Stimulated activated CD8-positive, alpha-beta memory T cell treated with anti-CD3 and anti-CD28 coated beads, Interleukin-2, amount 100 ng/mL, for 48 hours (primary cell): Measurements from ENCODE around the gene CDH3.

Source experiments
- DNase-seq, 2 donors: peaks; one replicate each; pipeline ENCODE4 v3.0.0-alpha.2; 2020; ENCODE audit warnings: low read depth in 2 of 2

Gene CDH3

DNA sequence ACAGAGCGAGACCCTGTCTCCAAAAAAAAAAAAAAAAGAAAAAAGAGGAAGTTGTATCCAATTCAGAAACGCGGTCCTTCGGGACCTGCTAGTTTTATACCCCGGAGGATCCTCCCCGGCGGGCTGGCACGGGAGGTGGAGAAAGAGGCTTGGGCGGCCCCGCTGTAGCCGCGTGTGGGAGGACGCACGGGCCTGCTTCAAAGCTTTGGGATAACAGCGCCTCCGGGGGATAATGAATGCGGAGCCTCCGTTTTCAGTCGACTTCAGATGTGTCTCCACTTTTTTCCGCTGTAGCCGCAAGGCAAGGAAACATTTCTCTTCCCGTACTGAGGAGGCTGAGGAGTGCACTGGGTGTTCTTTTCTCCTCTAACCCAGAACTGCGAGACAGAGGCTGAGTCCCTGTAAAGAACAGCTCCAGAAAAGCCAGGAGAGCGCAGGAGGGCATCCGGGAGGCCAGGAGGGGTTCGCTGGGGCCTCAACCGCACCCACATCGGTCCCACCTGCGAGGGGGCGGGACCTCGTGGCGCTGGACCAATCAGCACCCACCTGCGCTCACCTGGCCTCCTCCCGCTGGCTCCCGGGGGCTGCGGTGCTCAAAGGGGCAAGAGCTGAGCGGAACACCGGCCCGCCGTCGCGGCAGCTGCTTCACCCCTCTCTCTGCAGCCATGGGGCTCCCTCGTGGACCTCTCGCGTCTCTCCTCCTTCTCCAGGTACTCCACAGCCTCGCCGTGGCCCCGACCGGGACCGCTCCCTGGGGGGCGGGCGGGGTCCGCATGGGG is at the start of gene CDH3:
Gene CDH3 (plus strand): TSS at position 596 of the 779 bp plus-strand sequence. CDS start 70 bp downstream, at position 666.
- DNase-seq, result no peak

DNA sequence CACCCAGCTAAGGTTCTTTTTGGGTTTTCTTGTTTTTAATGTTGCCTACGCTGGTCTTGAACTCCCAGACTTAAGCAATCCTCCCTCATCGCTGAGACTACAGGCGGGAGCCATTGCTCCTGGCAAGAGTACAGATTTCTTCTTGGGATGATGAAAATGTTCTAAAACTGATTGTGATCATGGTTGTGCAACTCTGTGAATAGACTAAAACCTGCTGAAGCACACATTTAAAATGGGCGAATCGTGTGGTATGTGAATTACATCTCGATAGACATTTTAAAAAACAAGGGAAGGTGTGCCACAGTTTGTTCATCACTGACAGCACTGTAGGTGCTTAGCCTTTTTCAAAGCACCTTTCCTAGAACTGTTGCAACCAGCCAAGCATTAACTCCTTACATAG is 48.8 kb upstream of the CDH3 start:
- DNase-seq, result no peak

- no peak for DNase-seq
These were observed 45.5 kb upstream of the CDH3 start for GRCh38 chr16:68599586-68599985.

DNA sequence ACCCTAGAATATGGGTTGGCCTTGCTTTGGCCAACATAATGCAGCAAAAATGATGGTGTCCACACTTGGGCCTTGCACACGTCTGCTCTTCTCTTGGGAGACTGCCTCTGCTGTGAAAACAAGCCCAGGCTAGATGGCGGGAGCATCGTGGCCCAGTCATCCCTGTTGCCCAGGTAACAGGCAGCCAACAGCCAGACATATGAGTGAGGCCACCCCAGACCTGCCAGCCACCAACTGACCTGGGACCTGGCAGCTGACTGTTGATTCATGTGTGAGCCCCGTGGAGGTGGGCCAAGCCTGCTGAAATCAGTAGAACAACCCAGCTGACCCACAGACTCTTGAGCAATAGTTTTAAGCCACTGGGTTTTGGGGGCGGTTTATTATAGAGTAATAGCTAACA is 39.4 kb upstream of the CDH3 start:
- no peak for DNase-seq

- DNase-seq, result no peak
These were observed 37.7 kb upstream of the CDH3 start for GRCh38 chr16:68607443-68607842.

DNA sequence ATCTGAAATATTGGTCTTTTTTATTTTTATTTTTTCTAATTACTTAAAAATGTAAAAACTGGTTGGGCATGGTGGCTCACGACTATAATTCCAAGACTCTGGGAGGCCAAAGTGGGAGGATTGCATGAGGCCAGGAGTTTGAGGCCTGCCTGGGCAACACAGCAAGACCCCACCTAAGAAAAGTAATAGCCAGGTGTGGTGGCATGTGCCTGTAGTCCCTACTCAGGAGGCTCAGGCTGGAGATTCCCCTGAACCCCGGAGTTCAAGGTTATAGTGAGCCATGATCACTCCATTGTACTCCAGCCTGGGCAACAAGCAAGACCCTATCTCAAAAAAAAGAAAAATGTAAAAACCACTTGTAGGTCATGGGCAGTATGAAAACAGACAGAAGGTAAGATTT is 36.8 kb upstream of the CDH3 start:
- no peak for DNase-seq

DNA sequence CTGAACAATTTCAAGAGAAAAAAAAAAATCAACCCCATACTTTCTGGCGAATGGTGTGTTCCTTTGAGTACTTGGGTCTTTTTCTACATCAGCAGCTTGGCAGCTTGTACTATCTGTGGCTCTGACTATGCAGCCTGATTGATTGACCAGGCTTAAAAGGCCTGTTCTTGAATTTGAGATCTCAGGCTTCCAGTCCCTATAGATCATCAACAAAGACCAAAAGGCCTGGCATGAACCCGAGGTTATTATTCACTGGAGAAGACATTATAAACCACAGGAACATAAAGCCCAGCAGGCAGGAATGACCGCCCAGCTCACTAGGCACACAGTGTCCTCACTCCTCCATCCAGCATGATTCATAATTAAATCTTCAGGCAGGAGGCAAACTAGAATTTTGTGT is 32.1 kb upstream of the CDH3 start:
- DNase-seq, result no peak

- DNase-seq, result no peak
These were observed 27.4 kb upstream of the CDH3 start for GRCh38 chr16:68617734-68618133.

GRCh38 chr16:68626557-68626956 is 18.6 kb upstream of the CDH3 start:
- DNase-seq, result no peak

DNA sequence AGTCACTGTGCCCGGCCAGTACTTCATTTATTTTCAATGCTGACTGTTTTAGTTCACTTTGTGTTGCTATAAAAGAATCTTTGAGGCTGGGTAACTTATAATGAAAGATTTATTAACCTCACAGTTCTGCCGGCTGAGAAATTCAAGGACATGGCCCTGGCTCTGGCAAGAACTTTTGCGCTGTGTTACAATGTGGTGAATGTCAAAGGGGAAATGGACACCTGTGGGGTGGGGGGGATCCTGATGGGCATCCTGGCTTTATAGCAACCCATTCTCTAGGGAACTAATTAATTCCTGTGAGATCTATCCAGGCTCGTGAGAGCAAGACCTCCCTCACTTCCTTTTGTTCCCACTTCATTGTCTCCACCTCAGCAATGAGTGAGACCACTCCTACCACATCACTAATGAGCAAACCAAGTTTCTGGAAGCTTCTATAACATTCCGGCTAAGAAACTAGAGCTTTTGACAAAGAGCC is 17.1 kb upstream of the CDH3 start:
- DNase-seq, result no peak

- DNase-seq, result no peak
These were observed 15.7 kb upstream of the CDH3 start for GRCh38 chr16:68629351-68629910.

DNA sequence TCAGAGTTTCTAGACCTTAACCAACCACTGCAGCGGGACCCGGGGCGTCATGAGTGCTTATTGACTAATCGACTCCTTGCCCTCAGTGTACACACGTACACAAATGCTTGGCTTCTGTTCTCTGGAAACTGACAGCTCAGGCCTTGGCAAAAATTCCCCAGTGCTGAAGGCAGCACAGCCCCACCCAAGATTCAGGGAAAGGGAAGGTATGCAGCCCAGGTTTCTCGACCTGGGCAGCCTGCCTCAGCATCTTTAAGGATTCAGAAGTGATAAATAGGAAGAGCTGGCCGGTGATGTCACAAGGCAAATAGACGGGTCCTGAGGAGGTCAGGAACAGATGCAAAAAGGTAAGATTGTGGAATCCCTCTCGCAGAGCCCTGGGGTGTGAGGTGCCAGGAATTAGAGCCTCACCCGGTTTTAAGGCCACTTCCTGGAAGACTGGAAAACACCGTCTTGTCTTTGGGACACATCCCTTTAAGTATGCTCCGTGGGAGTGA is 9.0 kb upstream of the CDH3 start:
- no peak for DNase-seq

- no peak for DNase-seq
These were observed 8.3 kb upstream of the CDH3 start for GRCh38 chr16:68636818-68637217.

- no peak for DNase-seq
These were observed 4.1 kb upstream of the CDH3 start for GRCh38 chr16:68640972-68641371.

GRCh38 chr16:68642047-68642435 is 3.1 kb upstream of the CDH3 start:
- DNase-seq, result no peak

- no peak for DNase-seq
These were observed 2.5 kb upstream of the CDH3 start for GRCh38 chr16:68642436-68643101.

GRCh38 chr16:68643227-68643626 is 1.9 kb upstream of the CDH3 start:
- DNase-seq, result no peak

- no peak for DNase-seq
These were observed 1.3 kb upstream of the CDH3 start for GRCh38 chr16:68643847-68644246.

GRCh38 chr16:68644296-68644695 is 814 bp upstream of the CDH3 start:
- no peak for DNase-seq

DNA sequence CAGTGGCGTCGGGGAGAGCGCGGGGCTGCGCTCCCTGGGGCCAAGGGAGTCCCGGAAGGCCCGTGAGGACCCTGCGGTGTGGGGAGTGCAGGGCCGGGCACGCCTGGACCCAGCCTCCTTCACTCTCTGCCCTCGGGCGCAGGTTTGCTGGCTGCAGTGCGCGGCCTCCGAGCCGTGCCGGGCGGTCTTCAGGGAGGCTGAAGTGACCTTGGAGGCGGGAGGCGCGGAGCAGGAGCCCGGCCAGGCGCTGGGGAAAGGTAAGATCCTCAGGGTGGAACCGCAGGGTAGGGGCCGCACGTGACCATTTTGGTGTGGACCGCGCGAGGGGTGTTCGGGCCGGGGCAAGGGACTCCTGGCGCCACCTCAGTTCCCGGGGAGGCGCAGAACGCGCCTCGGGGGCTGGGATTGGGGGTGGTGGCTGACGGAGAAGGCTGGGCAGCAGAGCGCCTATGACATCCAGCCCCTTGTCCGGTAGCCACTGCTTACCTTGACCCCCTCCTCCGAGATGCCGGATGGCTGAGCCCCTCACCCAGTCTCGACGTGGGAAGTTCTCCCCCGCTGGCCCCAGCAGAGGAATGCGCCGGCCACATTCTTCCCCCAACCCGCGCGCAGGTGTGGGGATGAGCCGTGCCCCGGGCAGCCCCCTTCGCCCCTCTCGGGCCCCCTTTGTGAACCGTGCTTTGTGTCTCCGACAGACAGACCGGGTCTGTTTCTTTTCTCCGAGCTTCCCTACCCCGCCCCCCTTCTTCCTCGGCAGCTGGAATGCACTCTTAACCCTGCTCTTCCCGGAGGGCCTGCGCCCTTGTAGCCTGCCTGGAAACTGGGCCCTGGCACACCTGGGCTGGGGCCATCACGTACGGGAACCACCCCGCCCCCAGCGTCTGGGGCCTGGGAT is 631 bp downstream of the CDH3 start:
- DNase-seq, result no peak

- no peak for DNase-seq
These were observed 2.0 kb downstream of the CDH3 start for GRCh38 chr16:68646953-68647659.
